Sciatic nerve (tissue), 2 donors: Measurements from ENCODE around the gene HNRNPH2. TPM values are rescaled to one million over a fixed set of nuclear protein-coding genes. Genes with fewer than 3 reads are reported as not detected.

Experiments
- ATAC-seq: fragments of 200-7000 bp; cut with Tn5 transposase; one replicate; pipeline ENCODE4 v1.9.1; 2020; ENCODE audit warnings: mild to moderate bottlenecking, moderate library complexity
- DNase-seq: peaks from one replicate; pipeline ENCODE4 v3.0.0-alpha.2; 2020; ENCODE audit warnings: low spot score
- intact Hi-C: fragments of 100-400 bp; cut with DNase I; formaldehyde crosslinking; loops from one replicate; pipeline ENCODE4 v1.14.2; 2022
- total RNA-seq: library from RNA; stranded (reverse); fragmentation: NEBNext Ultra II Directional; extraction: Animal tissue kit (Norgen Biotek cat#: 25700); gene quantifications from one replicate; pipeline ENCODE4 v1.2.1, GENCODE V29; 2021
- donor health status: DM: no; HTN: no; CAD: no.
- donor health status: DM: no; HTN: no; CAD: no.

The HNRNPH2 gene
- total RNA-seq, 1 donor from 2014 or later = 57.9 TPM

- intact Hi-C loops = no loop called here
- ATAC-seq (no peak), DNase-seq (no peak)
These were observed 22.5 kb downstream of the HNRNPH2 start for GRCh38 chrX:101430457-101431078.

DNA sequence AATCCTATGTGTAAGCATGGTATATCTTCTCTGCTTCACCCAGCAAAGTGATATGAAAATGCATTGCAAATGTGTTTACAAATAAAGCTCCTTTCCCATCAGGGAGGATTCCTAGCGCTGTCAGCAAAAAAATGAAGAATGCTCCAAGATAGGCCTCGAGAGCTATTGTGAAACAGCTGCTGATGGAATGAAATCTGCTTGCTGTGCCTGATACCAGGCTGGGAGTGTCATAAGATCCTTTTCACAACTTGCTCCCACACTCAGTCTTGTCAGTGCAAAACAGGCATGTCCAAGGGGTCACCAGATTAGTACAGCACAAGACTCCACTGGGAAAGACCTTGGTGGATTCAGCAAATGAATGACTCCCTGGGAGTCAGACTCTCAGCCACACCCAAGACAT is 34.1 kb downstream of the HNRNPH2 start:
- ATAC-seq (peak; percentile 42), DNase-seq (no peak)
- intact Hi-C loops = no loop called here

GRCh38 chrX:101449279-101449678 is 41.3 kb downstream of the HNRNPH2 start:
- intact Hi-C loops = no loop called here
- DNase-seq (no peak), ATAC-seq (no peak)

DNA sequence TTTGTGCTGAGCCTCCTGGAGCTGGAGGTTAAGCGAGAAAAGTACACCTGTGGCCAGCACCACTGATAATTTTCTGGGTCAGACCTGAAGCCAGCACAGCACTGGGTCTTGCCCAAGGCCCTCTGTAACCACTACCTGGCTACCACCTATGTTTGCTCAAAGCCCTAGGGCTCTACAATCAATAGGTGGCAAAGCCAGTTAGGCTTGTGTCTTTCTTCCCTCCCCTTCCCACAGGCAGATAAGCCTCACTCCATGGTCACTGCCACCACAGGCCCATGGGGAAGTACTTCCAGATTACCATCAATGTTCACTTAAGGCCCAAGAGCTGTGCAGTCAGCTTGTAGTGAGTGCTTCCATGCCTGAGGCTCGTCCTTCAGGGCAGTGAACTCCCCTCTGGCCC is 42.1 kb downstream of the HNRNPH2 start:
- intact Hi-C loops = no loop called here
- DNase-seq = no peak
- no peak for ATAC-seq

- no peak for ATAC-seq
- peak; percentile 74 for DNase-seq
- intact Hi-C loops = no loop called here
These were observed 42.9 kb downstream of the HNRNPH2 start for GRCh38 chrX:101450961-101451360.

DNA sequence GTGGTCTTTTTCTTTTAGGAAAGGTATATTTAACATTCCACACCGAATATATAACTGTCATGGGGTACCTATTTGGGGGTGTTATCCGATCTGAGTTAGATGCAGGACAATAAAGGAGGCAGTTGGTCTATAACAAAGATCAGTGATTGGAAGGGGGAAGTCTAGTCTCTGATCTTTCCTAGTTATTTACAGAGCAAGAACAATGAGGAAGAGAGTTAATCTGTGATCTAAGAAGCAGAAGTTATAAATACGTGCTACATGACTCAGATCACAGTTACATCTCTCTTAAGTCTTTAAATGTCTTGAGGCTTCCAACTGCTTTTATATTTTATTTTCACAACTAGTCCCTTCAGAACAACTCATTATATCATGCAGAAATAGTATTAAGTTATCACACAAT is 44.0 kb downstream of the HNRNPH2 start:
- intact Hi-C loops = no loop called here
- DNase-seq (no peak), ATAC-seq (no peak)

DNA sequence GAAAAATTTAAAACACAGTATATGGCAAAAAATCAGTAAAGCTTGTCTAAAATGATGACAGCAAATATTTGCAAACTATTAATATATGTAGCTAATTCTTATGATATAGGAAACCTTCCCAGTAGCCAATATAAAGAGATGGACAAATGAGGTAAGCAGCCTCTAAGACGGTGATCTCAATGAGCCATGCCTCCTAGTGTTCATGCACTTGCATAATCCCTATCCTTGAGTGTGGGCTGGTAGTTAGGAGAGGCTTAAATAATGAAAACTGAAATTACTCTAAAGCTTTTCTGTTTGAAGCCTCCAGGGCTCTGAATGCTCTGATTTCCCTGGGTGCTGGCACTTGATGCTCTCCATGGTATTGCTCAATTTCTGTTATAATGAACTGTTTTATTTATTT is 52.6 kb downstream of the HNRNPH2 start:
- DNase-seq (no peak), ATAC-seq (no peak)
- intact Hi-C loops = no loop called here

DNA sequence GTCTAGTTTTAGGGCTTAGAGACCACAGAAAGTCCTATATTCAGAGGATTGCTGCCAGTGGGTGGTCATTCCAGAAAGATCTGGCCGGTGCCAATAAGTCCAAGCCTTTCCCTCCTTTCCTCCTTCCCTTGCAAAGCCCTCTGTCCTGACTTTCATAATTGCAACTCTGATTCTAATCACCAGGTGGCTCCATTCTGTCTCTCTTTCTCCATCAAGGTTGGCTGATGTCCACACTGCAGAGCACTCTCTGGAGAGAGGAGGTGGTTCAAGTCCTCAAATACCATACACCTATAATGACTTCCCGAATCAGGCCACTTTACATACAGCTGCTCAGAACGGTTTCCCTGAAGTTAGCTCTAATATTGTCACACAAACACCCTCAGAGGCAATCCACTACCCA is 54.9 kb downstream of the HNRNPH2 start:
- intact Hi-C loops = no loop called here
- ATAC-seq = no peak
- no peak for DNase-seq

Other genes starting within 250 kb of the HNRNPH2 start
- gene DRP2, start 188.4 kb upstream of the HNRNPH2 start, total RNA-seq = 381 TPM
- gene TAF7L, start 116.9 kb upstream of the HNRNPH2 start, total RNA-seq = 0.18 TPM
- gene TIMM8A, start 59.5 kb upstream of the HNRNPH2 start, total RNA-seq = 6.1 TPM
- 9.7 TPM for gene BTK, start 22.0 kb upstream of the HNRNPH2 start, total RNA-seq
- 172 TPM for gene RPL36A, start 17.2 kb upstream of the HNRNPH2 start, total RNA-seq
- 19.9 TPM for gene GLA, start 297 bp upstream of the HNRNPH2 start, total RNA-seq
- gene ARMCX4, start 77.2 kb downstream of the HNRNPH2 start, total RNA-seq = 34.1 TPM
- gene ARMCX1, start 142.3 kb downstream of the HNRNPH2 start, total RNA-seq = 40.9 TPM
- gene ARMCX6, start 209.8 kb downstream of the HNRNPH2 start, total RNA-seq = 43.4 TPM
- gene ARMCX3, start 214.9 kb downstream of the HNRNPH2 start, total RNA-seq = 62.7 TPM